Activated CD4-positive, alpha-beta memory T cell treated with anti-CD3 and anti-CD28 coated beads, Interleukin-2, amount 10 ng/mL, durations not matched to agents 7 days and 5 days (primary cell): Measurements from ENCODE around the gene RASGRP4. TPM values are rescaled to one million over a fixed set of nuclear protein-coding genes. Genes with fewer than 3 reads are reported as not detected.
"Not testable (repeated sequence)": the region's sequence is repeated elsewhere in the genome, so short reads cannot be mapped to it uniquely, and the experiment has no call there.

Source experiments
- CTCF ChIA-PET: fragments of 350-600 bp; sonication (Branson Sonifier 250); formaldehyde crosslinking; loops from one replicate; lab custom pipeline; 2021; ENCODE audit warnings: antibody characterized with exemption, inconsistent platforms; lab: Charles Lee
- POLR2A ChIA-PET: fragments of 350-600 bp; sonication (Branson Sonifier 250); formaldehyde crosslinking; loops from one replicate; lab custom pipeline; 2021; ENCODE audit warnings: antibody characterized with exemption; lab: Charles Lee
- DNase-seq: peaks from one replicate; pipeline ENCODE4 v3.0.0-alpha.2; 2020
- H3K27ac Mint-ChIP-seq: one replicate; pipeline ENCODE4 v1.8.0; 2021; ENCODE audit warnings: mild to moderate bottlenecking, mixed read lengths
- H3K27me3 Mint-ChIP-seq: one replicate; pipeline ENCODE4 v1.8.0; 2021; ENCODE audit warnings: mixed read lengths
- H3K36me3 Mint-ChIP-seq: one replicate; pipeline ENCODE4 v1.8.0; 2021; ENCODE audit warnings: low read depth, mixed read lengths
- H3K4me1 Mint-ChIP-seq: one replicate; pipeline ENCODE4 v1.8.0; 2021; ENCODE audit warnings: mixed read lengths
- H3K4me3 Mint-ChIP-seq: one replicate; pipeline ENCODE4 v1.8.0; 2021; ENCODE audit warnings: mild to moderate bottlenecking, mixed read lengths
- H3K9me3 Mint-ChIP-seq: one replicate; pipeline ENCODE4 v1.8.0; 2021; ENCODE audit warnings: mixed read lengths
- total RNA-seq, 2 experiments: library from RNA; stranded (reverse); gene quantifications; one replicate each; pipeline ENCODE4 v1.2.3, GENCODE V29; 2021

The RASGRP4 gene
- total RNA-seq, 2 experiments from 2014 or later: 19.5 to 20.0 TPM

- no peak overlapping the region for H3K27ac Mint-ChIP-seq
- no peak for DNase-seq
- H3K4me1 Mint-ChIP-seq: peaks cover 35% of the 10 kb centered on the region
- H3K27me3 Mint-ChIP-seq: no peaks in the 10 kb centered on the region
- POLR2A ChIA-PET: interaction anchor here (0.7 to 6.8 kb wide), 2 partner anchors 20 to 52 kb away, joined by 4 to 35 read pairs; partner anchors contain the start of gene FAM98C
- H3K9me3 Mint-ChIP-seq: no peaks in the 10 kb centered on the region
- no peak overlapping the region for H3K4me3 Mint-ChIP-seq
- CTCF ChIA-PET: interaction anchor here (4.8 kb wide), 1 partner anchor 506 kb away, joined by 18 read pairs; the partner anchor contains the start of genes MRPS12 and SARS2
- peaks cover 3% of the 10 kb centered on the region for H3K36me3 Mint-ChIP-seq
Observed at GRCh38 chr19:38424272-38424671, 1.7 kb downstream of the RASGRP4 start.

GRCh38 chr19:38422438-38422837 is 3.6 kb downstream of the RASGRP4 start:
- Mint-ChIP-seq H3K27me3 (no peaks in the 10 kb centered on the region), H3K4me1 (peaks cover 38% of the 10 kb centered on the region), H3K4me3 (no peak overlapping the region), H3K36me3 (peaks cover 3% of the 10 kb centered on the region), H3K9me3 (no peaks in the 10 kb centered on the region), H3K27ac (no peak overlapping the region)
- DNase-seq: no peak
- ChIA-PET CTCF (no interaction called here), POLR2A (interaction anchor here (2.7 kb wide), 1 partner anchor 19 kb away, joined by 12 read pairs; the partner anchor contains the start of gene FAM98C)

GRCh38 chr19:38421856-38422255 is 4.2 kb downstream of the RASGRP4 start:
- no peaks in the 10 kb centered on the region for H3K27me3 Mint-ChIP-seq
- no peak for DNase-seq
- POLR2A ChIA-PET: interaction anchor here (2.7 kb wide), 1 partner anchor 19 kb away, joined by 12 read pairs; the partner anchor contains the start of gene FAM98C
- peaks cover 38% of the 10 kb centered on the region for H3K4me1 Mint-ChIP-seq
- H3K4me3 Mint-ChIP-seq: no peak overlapping the region
- CTCF ChIA-PET: no interaction called here
- no peaks in the 10 kb centered on the region for H3K9me3 Mint-ChIP-seq
- peaks cover 9% of the 10 kb centered on the region for H3K36me3 Mint-ChIP-seq
- no peak overlapping the region for H3K27ac Mint-ChIP-seq

- ChIA-PET POLR2A (interaction anchor here (2.7 kb wide), 1 partner anchor 18 kb away, joined by 12 read pairs; the partner anchor contains the start of gene FAM98C), CTCF (interaction anchor here (2.8 kb wide), 1 partner anchor 18 kb away, joined by 11 read pairs; the partner anchor contains the start of gene FAM98C)
- no peaks in the 10 kb centered on the region for H3K9me3 Mint-ChIP-seq
- H3K36me3 Mint-ChIP-seq: peaks cover 13% of the 10 kb centered on the region
- peaks cover 36% of the 10 kb centered on the region for H3K4me1 Mint-ChIP-seq
- no peaks in the 10 kb centered on the region for H3K27me3 Mint-ChIP-seq
- no peak for DNase-seq
- H3K27ac Mint-ChIP-seq: no peak overlapping the region
- H3K4me3 Mint-ChIP-seq: no peak overlapping the region
Observed at GRCh38 chr19:38420935-38421334, 5.1 kb downstream of the RASGRP4 start.

- Mint-ChIP-seq H3K4me3 (peak overlapping the region; percentile 72), H3K36me3 (peaks cover 16% of the 10 kb centered on the region), H3K9me3 (no peaks in the 10 kb centered on the region), H3K4me1 (peaks cover 30% of the 10 kb centered on the region), H3K27ac (peak overlapping the region; percentile 82), H3K27me3 (no peaks in the 10 kb centered on the region)
- POLR2A ChIA-PET: interaction anchor here (1.3 to 1.6 kb wide), 3 partner anchors 8 to 15 kb away, joined by 4 to 9 read pairs (median 5); partner anchors contain the start of genes FAM98C and RASGRP4
- peak; percentile 82 for DNase-seq
- CTCF ChIA-PET: interaction anchor here (0.9 to 2.8 kb wide), 2 partner anchors 15 kb away, joined by 5 to 11 read pairs; partner anchors contain the start of gene FAM98C
Observed at GRCh38 chr19:38417544-38418506, 8.2 kb downstream of the RASGRP4 start.

GRCh38 chr19:38417146-38417543 is 8.9 kb downstream of the RASGRP4 start:
- Mint-ChIP-seq H3K4me1 (peaks cover 30% of the 10 kb centered on the region), H3K4me3 (peak overlapping the region; percentile 72), H3K36me3 (peaks cover 21% of the 10 kb centered on the region), H3K27ac (peak overlapping the region; percentile 82), H3K27me3 (no peaks in the 10 kb centered on the region), H3K9me3 (no peaks in the 10 kb centered on the region)
- ChIA-PET POLR2A (interaction anchor here (1.5 to 1.6 kb wide), 2 partner anchors 9 to 14 kb away, joined by 5 to 9 read pairs; partner anchors contain the start of genes FAM98C and RASGRP4), CTCF (interaction anchor here (0.9 kb wide), 1 partner anchor 14 kb away, joined by 5 read pairs; the partner anchor contains the start of gene FAM98C)
- no peak for DNase-seq

GRCh38 chr19:38413416-38413815 is 12.6 kb downstream of the RASGRP4 start:
- no peak for DNase-seq
- H3K4me3 Mint-ChIP-seq: no peak overlapping the region
- no peaks in the 10 kb centered on the region for H3K27me3 Mint-ChIP-seq
- no peak overlapping the region for H3K27ac Mint-ChIP-seq
- ChIA-PET CTCF (interaction anchor here (2.9 kb wide), 1 partner anchor 10 kb away, joined by 16 read pairs; the partner anchor contains the start of gene FAM98C), POLR2A (interaction anchor here (0.9 kb wide), 1 partner anchor 17 kb away, joined by 4 read pairs; no protein-coding TSS in a partner anchor)
- H3K9me3 Mint-ChIP-seq: no peaks in the 10 kb centered on the region
- peaks cover 20% of the 10 kb centered on the region for H3K4me1 Mint-ChIP-seq
- H3K36me3 Mint-ChIP-seq: peaks cover 37% of the 10 kb centered on the region

- no peak for DNase-seq
- CTCF ChIA-PET: interaction anchor here (2.9 kb wide), 1 partner anchor 10 kb away, joined by 16 read pairs; the partner anchor contains the start of gene FAM98C
- H3K27ac Mint-ChIP-seq: no peak overlapping the region
- peaks cover 16% of the 10 kb centered on the region for H3K4me1 Mint-ChIP-seq
- H3K4me3 Mint-ChIP-seq: no peak overlapping the region
- POLR2A ChIA-PET: interaction anchor here (1.6 kb wide), 1 partner anchor 10 kb away, joined by 4 read pairs; the partner anchor contains the start of gene FAM98C
- no peaks in the 10 kb centered on the region for H3K9me3 Mint-ChIP-seq
- no peaks in the 10 kb centered on the region for H3K27me3 Mint-ChIP-seq
- H3K36me3 Mint-ChIP-seq: peaks cover 39% of the 10 kb centered on the region
Observed at GRCh38 chr19:38412961-38413360, 13.1 kb downstream of the RASGRP4 start.

GRCh38 chr19:38412491-38412890 is 13.5 kb downstream of the RASGRP4 start:
- Mint-ChIP-seq H3K4me1 (peaks cover 11% of the 10 kb centered on the region), H3K36me3 (peaks cover 42% of the 10 kb centered on the region), H3K27ac (no peak overlapping the region), H3K4me3 (no peak overlapping the region), H3K27me3 (no peaks in the 10 kb centered on the region), H3K9me3 (no peaks in the 10 kb centered on the region)
- POLR2A ChIA-PET: interaction anchor here (1.6 kb wide), 1 partner anchor 10 kb away, joined by 4 read pairs; the partner anchor contains the start of gene FAM98C
- no peak for DNase-seq
- CTCF ChIA-PET: interaction anchor here (2.9 kb wide), 1 partner anchor 9 kb away, joined by 16 read pairs; the partner anchor contains the start of gene FAM98C

- H3K9me3 Mint-ChIP-seq, DNase-seq, H3K4me1 Mint-ChIP-seq, H3K4me3 Mint-ChIP-seq, H3K27me3 Mint-ChIP-seq, H3K27ac Mint-ChIP-seq: not testable (repeated sequence)
- POLR2A ChIA-PET: interaction anchor here (1.6 kb wide), 1 partner anchor 9 kb away, joined by 4 read pairs; the partner anchor contains the start of gene FAM98C
- H3K36me3 Mint-ChIP-seq: peaks cover 41% of the 10 kb centered on the region
- CTCF ChIA-PET: interaction anchor here (2.9 kb wide), 1 partner anchor 9 kb away, joined by 16 read pairs; the partner anchor contains the start of gene FAM98C
Observed at GRCh38 chr19:38411898-38412297, 14.1 kb downstream of the RASGRP4 start.

GRCh38 chr19:38411041-38411712 is 14.8 kb downstream of the RASGRP4 start:
- H3K4me1 Mint-ChIP-seq: no peaks in the 10 kb centered on the region
- no peak overlapping the region for H3K27ac Mint-ChIP-seq
- DNase-seq: no peak
- ChIA-PET CTCF (no interaction called here), POLR2A (interaction anchor here (1.6 kb wide), 1 partner anchor 8 kb away, joined by 4 read pairs; the partner anchor contains the start of gene FAM98C)
- H3K36me3 Mint-ChIP-seq: peaks cover 37% of the 10 kb centered on the region
- no peaks in the 10 kb centered on the region for H3K9me3 Mint-ChIP-seq
- H3K4me3 Mint-ChIP-seq: no peak overlapping the region
- H3K27me3 Mint-ChIP-seq: no peaks in the 10 kb centered on the region

- CTCF ChIA-PET: interaction anchor here (0.7 kb wide), 1 partner anchor 277 kb away, joined by 3 read pairs; no protein-coding TSS in a partner anchor
- H3K27me3 Mint-ChIP-seq, POLR2A ChIA-PET: not testable (repeated sequence)
Observed at GRCh38 chr19:38410407-38410806, 15.6 kb downstream of the RASGRP4 start.

More at GRCh38 chr19:38410407-38410806, 15.6 kb downstream of the RASGRP4 start:
- not testable (repeated sequence) for DNase-seq, H3K9me3 Mint-ChIP-seq, H3K4me1 Mint-ChIP-seq, H3K27ac Mint-ChIP-seq, H3K4me3 Mint-ChIP-seq
- H3K36me3 Mint-ChIP-seq: peaks cover 39% of the 10 kb centered on the region
